Retina (tissue), 1 donor: ENCODE results near the gene ZBTB7C.

Experiments used
- DNase-seq: peaks from one replicate; pipeline ENCODE4 v3.0.0-alpha.2; 2016

Gene ZBTB7C

GRCh38 chr18:48027401-48027963 lies 381.7 kb downstream of the ZBTB7C start:
- DNase-seq, result no peak

- no peak for DNase-seq
Observed at GRCh38 chr18:48026216-48026615, 383.0 kb downstream of the ZBTB7C start.

DNA sequence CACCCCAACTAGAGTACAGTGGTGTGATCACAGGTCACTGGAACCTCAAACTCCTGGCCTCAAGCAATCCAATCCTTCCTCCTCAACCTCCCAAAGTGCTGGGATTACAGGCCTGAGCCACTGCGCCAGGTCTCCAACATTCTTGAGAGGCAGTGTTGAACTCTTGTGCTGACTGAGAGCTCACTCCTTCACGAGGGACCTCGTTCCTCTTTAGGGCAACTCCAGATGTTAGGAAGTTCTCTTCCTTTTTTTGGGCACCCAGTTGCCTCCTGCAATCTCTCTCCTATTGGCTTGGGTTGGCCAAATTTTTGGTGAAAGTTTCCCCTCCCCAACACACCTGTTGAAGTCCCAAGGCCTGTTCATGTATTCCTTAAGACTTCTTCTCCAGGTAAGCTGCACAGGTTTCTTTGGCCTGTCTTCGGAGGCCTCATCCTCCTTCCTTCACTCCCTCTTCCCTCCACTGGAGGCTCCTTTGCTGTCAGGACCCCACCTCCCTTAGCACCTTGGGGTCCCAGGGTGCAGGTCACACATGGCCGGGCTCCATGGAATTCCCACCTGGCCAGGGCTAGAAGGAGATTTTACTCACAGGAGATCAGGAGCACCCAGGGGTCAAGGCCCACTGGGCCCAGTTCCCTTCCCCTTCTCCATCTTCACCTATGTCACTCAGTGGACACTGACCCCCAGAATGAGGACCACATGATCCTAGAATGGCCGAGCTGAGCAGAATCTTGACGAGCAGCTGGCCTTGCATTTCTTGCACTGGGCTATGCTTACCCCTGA lies 384.1 kb downstream of the ZBTB7C start:
- no peak for DNase-seq

DNA sequence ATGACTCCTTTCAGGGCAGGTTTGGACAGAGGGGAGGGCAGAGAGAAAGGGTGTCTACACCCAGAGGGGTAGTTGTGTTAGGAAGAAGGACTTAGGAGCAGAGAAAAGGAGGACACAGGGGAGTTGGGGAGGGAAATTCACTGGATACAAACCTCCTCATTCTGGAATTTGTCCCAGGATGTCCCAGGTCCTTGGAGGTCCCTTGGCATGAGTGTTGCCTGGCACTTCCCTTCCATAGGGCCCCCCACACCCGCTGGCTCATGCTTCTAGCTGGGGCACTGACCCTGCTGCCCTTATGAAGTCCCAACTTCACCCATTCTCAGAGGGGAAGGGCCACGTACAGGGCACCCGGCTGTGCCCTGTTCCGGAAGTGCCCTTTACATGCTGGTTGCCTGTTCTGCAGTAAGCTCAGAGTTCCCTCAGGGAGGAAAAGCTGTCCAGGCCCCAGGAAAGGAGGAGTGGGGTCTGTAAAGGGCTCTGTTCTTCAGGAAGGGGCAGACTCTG lies 385.1 kb downstream of the ZBTB7C start:
- DNase-seq, result no peak

GRCh38 chr18:48023334-48024008 lies 385.7 kb downstream of the ZBTB7C start:
- DNase-seq, result peak; percentile 72

GRCh38 chr18:48022531-48023329 lies 386.5 kb downstream of the ZBTB7C start:
- DNase-seq, result peak; percentile 84

GRCh38 chr18:48022021-48022420 lies 387.2 kb downstream of the ZBTB7C start:
- no peak for DNase-seq

GRCh38 chr18:48021273-48021914 lies 387.8 kb downstream of the ZBTB7C start:
- DNase-seq, result no peak

DNA sequence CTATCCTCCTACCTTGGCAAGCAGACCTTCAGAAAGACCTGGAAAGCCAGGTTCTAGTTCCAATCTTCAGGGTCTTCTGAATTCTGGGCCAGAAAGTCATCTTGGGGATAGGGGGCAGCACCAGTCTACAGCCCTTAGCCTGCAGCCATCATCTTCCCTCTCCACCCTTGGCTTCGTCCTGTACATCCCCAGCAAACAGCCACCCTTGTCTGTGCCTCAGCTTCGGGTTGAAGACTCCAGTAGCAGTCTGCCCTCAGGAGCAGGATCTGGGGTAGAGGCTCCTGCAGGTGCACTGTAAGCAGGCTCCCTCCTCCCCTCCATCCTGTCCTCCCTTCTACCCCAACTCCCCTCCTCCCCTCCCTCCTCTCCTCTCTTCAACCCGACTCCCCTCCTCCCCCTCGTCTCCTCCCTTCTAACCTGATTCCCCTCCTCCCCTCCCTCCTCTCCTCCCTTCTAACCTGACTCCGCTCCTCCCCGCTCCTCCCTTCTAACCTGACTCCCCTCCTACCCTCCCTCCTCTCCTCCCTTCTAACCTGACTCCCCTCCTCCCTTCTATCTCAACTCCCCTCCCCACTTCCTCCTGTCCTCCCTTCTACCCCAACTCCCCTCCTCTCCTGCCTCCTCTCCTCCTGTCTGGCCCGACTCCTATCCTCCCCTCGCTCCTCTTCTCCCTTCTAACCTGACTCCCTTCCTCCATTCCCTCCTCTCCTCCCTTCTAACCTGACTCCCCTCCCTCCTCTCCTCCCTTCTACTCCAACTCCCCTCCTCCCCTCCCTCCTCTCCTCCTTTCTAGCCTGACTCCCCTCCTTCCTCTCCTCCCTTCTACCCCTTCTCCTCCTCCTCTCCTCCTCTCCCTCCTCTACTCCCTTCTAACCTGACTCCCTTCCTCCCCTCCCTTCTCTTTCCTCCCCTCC lies 388.6 kb downstream of the ZBTB7C start:
- no peak for DNase-seq

DNA sequence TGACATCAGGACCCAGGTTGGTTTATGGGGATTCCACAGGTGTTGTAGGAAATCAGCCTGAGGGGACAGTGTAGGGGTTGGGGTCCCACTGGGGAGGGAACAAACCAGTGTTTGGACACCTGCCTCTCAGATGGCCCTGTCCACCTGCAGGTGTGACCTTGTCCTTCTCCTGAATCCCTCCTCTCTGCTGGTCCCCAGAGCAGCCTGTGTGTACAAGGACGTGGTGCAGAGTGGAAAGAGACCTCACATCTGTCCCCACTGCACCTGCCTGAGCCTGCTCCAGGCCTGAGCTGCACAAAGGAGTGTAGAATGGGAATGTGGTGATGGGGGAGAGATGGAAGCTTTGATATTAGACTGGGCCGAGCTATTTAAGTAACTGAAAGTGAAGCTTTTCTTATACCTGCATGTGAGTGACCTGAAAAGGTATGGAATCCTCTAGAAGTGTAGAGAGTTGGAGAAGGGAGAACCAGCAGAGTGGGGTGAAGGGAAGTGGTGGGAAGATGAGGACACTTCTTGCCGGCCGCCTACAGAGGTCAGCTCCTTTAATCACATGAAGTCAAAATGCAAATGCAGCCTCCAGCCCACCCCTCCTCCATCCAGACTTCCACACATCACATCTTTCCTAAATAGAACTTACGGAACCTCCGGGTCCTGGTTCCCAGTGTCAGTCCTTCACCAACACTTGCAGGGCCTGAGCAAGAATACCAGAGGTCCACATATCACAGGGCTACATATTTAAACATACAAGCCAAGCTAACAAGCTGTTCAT lies 389.4 kb downstream of the ZBTB7C start:
- no peak for DNase-seq

GRCh38 chr18:48018851-48019250 lies 390.3 kb downstream of the ZBTB7C start:
- DNase-seq, result no peak

DNA sequence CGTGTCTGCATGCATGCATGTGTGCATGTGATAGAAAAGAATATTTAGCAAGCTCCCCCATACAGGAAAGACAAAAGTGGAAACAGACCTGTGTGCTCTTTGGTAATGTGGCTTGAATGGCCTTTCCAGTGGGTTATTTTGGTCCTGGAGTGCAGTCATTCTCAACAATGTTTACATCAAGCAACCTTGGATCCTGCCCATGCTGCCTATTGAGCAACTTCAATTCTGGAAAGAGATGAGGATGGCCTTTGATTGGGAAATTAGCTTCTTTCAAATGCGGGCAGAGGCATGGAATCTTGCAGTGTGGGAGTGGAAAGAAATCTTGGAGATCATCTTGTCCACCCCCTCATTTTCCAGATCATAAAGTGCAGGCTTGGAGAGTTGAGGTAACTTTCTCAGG lies 391.5 kb downstream of the ZBTB7C start:
- no peak for DNase-seq

- DNase-seq, result no peak
Observed at GRCh38 chr18:48013162-48013561, 396.0 kb downstream of the ZBTB7C start.

GRCh38 chr18:48011926-48012465 lies 397.2 kb downstream of the ZBTB7C start:
- DNase-seq, result no peak

- DNase-seq, result no peak
Observed at GRCh38 chr18:48010264-48010663, 398.9 kb downstream of the ZBTB7C start.

GRCh38 chr18:48009116-48009745 lies 400.0 kb downstream of the ZBTB7C start:
- DNase-seq, result no peak

DNA sequence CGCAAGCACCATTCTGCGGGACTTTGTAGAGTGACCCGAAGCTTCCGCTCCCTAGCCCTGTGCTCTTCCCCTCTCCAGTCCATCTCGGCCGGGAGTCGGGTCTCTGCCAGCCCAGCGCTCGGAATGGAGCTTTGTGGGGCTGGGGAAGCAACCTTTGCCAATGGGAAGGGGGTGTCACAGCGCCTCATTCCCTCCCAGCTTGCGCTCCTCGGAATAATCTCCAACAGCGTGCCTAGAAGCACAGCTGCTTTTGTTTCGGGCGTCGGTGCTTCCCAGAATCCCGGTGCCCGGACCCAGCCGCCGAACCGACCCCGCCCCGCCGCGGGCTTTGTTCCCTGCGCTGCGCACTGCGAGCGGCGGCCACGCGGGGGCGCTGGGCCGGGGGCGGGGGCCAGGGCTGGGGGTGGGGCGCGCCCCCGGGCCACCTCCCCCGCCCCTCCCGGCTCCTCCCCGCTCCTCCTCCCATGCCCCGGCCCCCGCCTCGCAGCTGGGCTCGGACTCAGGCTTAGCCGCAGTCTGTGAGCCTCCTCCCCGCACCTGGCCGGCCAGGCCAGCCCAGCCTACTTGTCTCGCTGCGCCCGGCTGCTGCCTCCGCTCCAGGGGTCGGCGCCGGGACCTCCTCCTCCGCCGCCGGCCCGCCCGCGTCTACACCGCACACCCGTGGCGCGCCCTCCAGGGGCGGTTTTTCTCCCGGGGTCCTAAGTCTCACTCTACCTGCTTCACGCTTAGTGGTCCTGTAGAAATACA lies 401.1 kb downstream of the ZBTB7C start:
- DNase-seq, result peak; percentile 89

DNA sequence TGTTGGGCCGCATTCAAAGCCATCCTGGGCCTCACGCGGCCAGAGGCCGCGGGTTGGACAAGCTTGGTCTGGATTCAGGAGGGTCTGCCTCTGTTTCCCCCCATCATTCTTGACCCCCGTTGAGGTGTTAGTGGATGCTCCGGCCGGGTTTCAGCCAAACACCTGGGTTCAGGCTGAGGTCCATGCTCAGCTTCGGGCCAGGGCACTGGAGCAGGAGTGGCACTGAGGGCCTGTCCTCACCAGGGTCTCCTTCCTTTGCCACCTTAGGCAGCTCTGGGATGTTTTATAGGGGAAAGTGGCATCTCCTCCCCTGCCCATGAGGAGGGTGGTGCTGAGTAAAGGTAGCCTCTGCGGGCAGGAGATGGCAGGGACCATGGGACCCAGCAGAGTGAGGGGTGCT lies 401.8 kb downstream of the ZBTB7C start:
- no peak for DNase-seq
